ENCODE results near the gene LRCH1.
A peak's percentile ranks its signal among the peaks of the same experiment; 100 is the strongest.

The LRCH1 gene

DNA sequence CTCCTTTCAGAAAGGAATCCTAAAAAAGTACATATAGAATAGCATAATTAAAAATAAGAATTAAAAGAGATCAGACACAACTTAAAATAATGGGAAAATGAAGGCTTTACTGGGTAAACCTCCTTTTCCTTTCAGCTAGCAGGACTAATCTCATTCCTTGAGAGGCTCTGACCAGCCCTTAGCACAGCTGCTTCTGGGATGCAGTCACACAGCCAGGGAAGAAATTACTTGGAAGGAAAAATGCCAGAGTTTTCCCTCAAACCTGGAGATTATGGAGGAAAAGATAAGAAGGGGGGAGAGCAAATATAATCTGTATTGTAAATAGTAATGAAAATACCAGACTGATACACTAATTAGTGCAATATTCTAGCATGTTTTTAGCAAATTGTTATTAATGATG is 91.8 kb downstream of the LRCH1 start:
- no peak for TF ChIP-seq CTCF (IDR thresholded peaks at IDR 0.05; ENCODE audit: insufficient read depth, low read depth, low read length, missing control alignments)
- H3K4me3 ChIP-seq (ENCODE audit: low read depth, low read length) = no peak overlapping the region
- DNase-seq (ENCODE audit: low read depth) = no peak

DNA sequence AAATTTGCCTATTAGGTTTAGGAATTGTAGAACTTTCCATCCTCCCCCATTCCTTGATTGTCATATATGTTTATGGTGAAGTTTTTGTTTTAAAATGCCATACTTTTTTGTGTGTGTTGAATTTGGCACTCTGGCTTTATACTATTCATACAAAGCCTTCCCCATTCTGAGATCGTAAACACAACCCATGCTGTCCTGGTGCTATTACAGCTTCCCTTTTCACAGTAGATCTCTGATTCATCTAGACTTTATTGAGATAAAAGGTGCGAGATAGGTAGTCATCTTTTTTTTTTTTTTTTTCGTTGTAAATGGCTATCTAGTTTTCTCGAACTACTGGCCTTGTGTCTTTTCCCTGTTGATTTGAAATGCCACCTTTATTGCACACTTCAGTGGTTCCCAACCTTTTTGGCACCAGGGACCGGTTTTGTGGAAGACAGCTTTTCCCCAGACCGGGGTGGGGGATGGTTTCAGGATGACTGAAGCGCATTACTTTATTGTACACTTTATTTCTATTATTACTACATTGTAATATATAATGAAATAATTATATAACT is 94.6 kb downstream of the LRCH1 start:
- peak overlapping the region; percentile 19; the same call in 1 of the 2 replicates for H3K4me3 ChIP-seq (ENCODE audit: low read depth, low read length)
- no peak for TF ChIP-seq CTCF (IDR thresholded peaks at IDR 0.05; ENCODE audit: insufficient read depth, low read depth, low read length, missing control alignments)
- DNase-seq (ENCODE audit: low read depth) = no peak

DNA sequence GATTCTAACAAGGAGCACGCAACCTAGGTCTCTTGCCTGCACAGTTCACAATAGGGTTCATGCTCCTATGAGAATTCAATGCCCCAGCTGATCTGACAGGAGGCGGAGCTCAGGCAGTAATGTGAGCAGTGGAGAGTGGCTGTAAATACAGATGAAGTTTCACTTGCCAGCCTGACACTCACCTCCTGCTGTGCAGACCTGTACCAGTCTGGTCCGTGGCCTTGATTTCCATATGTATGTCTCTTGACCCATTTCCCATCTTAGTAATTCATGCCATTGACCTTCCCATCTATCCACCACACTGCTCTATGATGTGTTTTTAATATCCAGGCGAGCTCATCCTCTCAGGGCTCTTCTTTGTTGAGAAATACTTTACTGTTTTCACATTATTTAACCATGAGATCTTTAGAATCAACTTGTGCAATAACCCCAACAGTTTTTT is 95.2 kb downstream of the LRCH1 start:
- no peak overlapping the region for H3K4me3 ChIP-seq (ENCODE audit: low read depth, low read length)

GRCh38 chr13:46649816-46650215 is 96.8 kb downstream of the LRCH1 start:
- no peak overlapping the region for H3K4me3 ChIP-seq (ENCODE audit: low read depth, low read length)
- DNase-seq (ENCODE audit: low read depth) = no peak
- no peak for TF ChIP-seq CTCF (IDR thresholded peaks at IDR 0.05; ENCODE audit: insufficient read depth, low read depth, low read length, missing control alignments)

More for the DNA sequence above, 95.2 kb downstream of the LRCH1 start:
- DNase-seq (ENCODE audit: low read depth) = peak; percentile 74
- TF ChIP-seq CTCF (IDR thresholded peaks at IDR 0.05; ENCODE audit: insufficient read depth, low read depth, low read length, missing control alignments) = no peak

- no peak for DNase-seq (ENCODE audit: low read depth)
- TF ChIP-seq CTCF (IDR thresholded peaks at IDR 0.05; ENCODE audit: insufficient read depth, low read depth, low read length, missing control alignments) = no peak
- no peak overlapping the region for H3K4me3 ChIP-seq (ENCODE audit: low read depth, low read length)
Observed at GRCh38 chr13:46654951-46655350, 102.0 kb downstream of the LRCH1 start.

DNA sequence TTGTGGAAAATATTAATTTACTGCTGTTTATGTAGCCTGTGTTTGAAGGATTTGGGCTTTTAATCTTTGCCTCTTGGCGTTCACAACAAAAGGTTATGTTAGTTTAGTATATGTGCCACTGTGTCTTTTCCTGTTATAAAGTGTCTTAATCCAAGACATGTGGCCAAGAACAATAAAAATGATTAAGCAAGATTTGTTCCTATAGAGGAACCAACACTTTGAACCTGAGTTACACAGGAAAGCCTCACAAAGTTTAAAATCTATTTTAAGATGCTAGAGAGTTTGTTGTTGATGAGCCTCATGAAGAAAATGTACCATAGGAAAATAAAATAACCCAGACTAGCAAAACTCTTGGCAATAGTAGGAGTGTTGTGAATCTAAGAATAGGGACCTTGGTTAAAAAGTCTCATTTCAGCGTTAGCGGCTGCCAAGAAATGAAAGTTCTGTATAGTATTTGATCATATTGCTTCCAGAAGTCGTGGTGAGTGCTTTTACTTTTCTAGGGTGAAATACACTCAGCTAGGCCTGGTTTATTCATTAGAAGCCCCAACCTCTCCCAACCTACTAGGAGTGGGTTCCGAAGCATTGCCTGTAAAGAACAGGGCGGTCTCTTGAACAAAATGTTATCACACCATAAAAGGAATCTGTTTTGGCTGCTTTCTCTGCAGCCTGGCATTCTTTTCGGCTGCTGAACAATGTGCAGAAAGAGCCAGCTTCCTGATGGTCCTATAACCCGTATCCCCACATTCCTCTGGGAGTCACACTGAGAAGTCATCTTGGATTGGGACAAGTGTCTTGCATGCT is 102.6 kb downstream of the LRCH1 start:
- no peak for TF ChIP-seq CTCF (IDR thresholded peaks at IDR 0.05; ENCODE audit: insufficient read depth, low read depth, low read length, missing control alignments)
- DNase-seq (ENCODE audit: low read depth) = no peak
- no peak overlapping the region for H3K4me3 ChIP-seq (ENCODE audit: low read depth, low read length)
